DND-41 (cell line): Measurements from ENCODE around the gene EPHB2.

Source experiments
- CTCF ChIP-seq: IDR thresholded peaks from 2 replicates; pipeline ENCODE4 v1.5.1; 2012; ENCODE audit warnings: borderline replicate concordance, low read length, moderate library complexity, mild to moderate bottlenecking; ENCODE audit not compliant: poor library complexity, severe bottlenecking; ENCODE audit errors: extremely low read depth
- EZH2 ChIP-seq: IDR thresholded peaks from 3 replicates; pipeline ENCODE4 v1.6.1; 2012; ENCODE audit warnings: borderline replicate concordance, low read depth, mild to moderate bottlenecking, moderate library complexity, low read length, inconsistent platforms; ENCODE audit not compliant: severe bottlenecking

GRCh38 chr1:22951796-22952195 lies 241.2 kb downstream of the EPHB2 start:
- no peak for TF ChIP-seq CTCF
- TF ChIP-seq EZH2: no peak
